Activated effector memory CD4-positive, alpha-beta T cell treated with anti-CD3 and anti-CD28 coated beads, Interleukin-2, amount 50 U/mL, for 16 hours (primary cell): ENCODE measurements around the gene FHIT.

ENCODE experiments used
- DNase-seq: peaks from one replicate; pipeline ENCODE4 v3.0.0-alpha.2; 2020

FHIT gene

DNA sequence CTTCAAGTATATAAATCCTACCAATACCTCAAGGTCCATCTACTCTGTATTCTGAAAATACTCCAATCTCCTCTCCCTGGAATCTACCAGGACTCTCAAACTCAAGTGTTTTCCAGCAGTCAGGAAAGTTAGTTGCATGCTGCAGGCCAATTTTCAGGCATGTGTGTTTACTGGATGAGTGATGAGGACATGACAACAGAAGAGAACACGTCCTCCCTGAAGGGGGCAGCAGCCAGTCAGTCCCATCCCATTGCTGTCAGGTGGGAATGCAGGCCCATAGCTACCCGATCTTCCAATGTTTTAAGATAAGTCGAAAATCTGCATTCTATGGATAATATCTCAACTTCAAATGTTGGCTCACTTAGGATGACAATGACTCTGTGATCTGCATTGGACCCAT is 496.2 kb downstream of the FHIT start:
- DNase-seq: no peak

DNA sequence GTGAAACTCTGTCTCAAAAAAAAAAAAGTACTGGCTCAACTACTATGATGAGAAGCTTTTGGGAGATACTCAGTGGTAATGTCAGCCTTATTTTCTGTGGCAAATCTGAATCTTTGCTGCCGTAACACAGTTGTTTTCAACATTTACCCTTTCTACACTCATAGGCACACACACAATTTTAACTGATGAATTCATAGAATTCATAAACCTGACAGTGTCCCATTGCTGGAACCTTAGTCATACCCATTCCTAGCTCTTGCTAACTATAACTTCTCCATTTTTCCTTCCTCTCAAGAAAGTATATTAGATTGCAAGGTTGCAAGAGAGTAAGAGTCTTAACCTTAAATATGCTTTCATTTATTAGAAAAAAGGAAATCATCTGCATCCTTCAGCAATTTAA is 496.6 kb downstream of the FHIT start:
- DNase-seq: no peak

DNA sequence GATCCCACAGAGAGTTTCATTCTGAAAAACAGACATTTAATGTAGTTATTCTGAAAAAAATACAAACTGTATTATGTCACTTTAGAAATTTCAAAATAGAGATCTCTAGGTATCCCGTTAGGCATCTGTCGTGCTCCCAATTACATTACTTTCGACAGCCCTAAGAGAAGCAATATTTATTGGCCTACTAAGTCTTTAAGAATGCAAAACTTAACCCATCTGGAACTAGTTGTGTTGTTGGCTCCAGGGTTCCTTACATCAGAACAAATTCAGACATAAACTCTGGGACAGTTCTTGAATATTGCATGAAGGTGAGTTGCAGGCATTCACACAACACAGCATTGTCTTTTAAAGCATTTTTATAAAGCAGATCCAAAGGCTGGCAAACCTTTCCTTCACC is 498.4 kb downstream of the FHIT start:
- no peak for DNase-seq

DNA sequence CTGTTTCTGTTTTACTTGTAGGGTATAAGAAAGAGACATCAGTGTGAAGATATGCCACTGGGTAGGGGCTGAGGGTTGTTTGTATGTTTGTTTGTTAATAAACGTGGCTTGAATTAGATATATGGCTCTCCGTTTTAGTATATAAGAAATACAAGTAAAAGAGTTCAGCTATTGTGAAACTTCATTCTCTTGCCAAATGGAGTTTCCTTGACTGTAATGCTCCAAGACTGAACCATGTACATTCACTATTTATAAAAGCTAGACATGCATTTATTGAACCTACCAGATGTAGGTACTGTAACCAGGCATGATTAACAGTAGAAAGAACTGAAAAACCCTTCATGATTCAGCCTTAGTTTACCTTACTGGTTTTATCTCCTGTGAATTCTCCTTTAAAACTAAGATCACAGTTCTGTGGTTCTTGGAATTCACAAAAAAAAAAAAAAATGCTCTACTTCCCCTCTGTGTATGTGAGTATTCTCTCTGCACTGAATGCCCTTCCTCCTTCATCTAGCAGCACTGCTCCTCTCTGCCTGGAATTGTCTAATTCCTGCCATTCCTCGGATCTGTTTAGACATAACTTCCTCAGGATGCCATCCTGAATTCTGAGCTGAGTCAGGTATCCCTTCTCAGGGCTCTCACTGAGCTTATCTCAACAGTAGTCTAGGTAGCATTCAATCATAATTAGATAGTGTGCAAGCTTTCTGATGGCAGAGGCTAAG is 504.4 kb downstream of the FHIT start:
- no peak for DNase-seq

DNA sequence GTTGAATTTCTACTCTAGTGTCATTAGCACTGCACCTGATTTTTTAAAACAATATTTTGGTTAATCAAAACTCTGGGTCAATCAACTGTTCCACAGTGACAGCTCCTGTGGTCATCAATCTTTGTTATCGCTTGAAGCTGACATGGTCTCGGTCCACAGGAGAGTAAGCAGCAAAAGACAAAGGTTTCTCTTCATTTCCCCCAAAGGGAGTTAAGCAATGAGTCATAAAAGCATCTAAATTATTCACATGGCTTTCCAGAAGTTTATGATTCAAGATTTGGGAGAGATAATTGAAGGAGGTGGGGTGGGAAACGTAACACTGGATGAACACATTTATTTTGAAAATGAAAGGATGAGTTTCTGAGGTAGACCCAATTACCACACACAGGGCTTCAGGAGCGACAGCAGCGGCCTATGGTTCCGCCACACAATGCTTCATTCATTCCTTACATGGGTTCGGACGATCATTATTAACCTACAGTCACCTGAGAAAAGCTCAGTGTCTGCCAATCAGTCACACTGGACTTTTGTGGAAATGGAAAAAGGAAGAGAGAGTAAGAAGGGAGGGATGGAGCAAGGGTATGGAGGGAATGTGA is 505.1 kb downstream of the FHIT start:
- no peak for DNase-seq

DNA sequence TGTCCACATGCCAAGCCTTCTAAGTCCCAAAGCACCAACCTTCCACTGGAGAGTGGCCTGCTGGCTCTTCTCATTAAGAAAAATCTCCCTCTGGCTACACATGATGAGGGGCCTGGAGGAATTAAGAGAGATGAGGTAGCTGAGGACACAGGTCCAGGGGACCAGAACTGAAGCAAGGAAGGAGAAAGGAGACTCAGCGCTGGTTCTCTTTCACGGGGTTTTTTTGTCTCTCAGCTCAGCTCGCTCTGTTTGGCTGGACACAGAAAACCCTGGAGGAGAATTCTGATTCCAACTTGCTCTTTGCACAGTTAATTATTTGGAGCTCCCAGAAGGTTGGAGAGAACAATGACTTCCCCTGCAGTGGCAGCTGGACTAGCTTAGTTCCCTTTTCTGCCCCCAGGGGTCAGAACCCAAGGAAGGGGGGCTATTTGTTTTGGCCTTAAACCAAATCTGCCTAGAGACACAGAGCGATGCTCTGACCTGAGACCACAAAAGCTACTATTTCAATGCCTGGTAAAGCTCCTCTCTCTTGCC is 507.6 kb downstream of the FHIT start:
- DNase-seq: no peak

DNA sequence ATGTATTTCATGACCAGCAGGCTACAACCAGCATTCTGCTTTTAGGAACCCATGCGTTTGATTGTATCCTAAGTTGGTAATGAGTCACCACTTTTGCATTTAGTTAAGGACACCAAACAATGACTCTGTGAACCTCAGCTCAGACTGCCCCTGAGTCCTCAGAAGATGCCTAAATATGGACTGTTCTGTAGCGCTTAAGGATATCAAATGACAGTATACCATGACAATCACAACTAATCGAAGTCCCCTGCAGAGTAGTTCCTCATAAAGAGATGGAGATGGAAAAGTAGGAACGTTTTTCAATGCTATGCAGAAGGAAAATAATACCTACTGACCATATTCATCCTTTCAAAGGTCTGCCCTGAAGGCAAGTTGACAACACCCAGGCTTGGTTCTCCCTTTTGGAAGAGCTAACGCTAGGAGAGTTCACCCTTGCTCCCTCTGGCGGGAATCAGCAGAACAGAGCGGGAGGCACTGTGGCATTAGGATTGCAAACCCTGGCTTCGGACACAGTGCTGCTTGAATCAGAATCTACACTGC is 508.6 kb downstream of the FHIT start:
- DNase-seq: no peak

DNA sequence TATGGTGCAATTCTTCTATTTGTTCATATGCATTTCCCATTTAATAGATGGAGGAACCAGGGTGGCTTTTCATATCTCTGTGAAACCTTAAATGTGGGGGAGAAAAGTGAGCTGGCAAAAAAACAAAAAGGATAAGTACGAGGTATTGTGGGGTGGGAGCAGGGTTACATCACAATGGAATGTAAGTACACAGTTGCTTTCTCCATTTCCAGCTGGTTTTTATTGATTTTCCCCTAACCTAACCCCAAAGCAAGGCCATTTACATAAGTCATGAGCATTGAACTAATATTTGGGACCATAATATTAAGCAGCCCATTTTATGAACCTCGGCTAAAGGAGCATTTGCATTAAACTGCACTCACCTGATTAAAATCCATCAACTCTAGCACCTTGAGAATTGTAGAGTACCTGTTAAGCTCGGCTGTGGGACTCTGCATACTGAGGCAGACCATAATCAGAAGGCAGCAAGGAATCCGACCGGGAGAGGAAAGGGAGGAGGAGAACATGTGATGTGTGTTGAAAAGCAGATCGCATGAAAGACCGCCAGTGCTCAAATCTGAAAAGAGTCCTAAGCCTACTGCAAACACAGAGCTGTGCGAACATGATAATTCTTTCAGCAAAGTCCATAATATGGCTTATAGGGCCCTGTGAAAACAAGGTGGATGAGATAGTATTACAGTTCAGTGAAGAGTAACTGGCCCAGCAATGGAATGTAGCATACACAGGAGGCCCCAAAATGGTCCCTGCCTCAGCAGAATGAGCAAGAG is 513.4 kb downstream of the FHIT start:
- no peak for DNase-seq

DNA sequence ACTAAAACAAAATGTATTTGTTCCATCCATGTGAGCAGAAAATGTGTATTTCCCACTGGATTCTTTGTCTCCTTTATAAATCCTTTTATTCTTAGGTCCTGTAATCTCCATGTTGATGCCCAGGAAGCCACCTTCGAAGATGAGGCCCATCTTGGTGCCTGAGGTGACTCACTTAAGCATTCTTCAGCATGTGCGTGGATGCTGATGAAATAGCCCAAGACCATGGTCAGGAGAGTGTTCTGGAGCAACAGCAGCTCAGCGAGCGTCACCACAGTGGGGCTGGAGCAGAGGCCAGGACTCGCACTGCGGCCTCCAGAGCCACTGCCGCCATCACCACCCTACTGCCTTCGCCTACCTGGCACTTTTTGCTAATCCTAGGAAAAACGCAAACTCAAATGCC is 520.9 kb downstream of the FHIT start:
- DNase-seq: no peak

DNA sequence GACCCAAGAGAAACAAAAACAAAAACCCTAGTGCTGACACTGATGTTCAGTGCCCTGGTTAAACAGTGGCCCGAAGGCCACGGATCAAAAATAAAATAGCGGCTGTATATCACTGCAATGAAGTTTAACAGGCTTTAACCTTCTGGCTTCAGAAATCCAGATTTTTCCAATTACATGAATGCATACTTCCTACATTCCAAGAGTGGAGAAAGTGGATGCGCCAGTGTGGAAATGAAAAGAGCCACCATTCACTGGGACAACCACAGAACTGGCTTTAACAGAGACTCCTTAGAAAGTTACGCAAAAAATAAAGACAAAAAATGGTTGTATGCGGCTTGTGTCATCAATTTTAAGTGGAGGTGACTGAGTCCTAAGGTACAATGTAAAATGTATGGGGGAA is 522.2 kb downstream of the FHIT start:
- DNase-seq: no peak

DNA sequence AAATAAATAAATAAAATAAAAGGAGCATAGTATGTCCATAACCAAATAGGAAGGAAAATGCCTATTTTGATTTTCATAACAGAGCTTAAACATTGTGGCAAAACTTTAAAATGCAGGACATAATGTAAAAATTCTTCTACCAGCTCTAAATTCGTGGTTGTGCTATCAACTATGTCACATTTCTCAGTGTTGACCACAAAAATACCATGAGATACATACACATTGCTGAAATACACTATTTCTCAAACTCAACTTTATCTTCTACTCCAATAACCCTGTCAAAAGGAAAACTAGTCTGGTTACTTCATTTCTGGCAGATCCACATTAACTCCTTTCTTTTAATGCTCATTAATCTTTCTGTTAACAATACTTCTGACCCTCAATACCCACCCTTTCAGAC is 523.2 kb downstream of the FHIT start:
- no peak for DNase-seq

DNA sequence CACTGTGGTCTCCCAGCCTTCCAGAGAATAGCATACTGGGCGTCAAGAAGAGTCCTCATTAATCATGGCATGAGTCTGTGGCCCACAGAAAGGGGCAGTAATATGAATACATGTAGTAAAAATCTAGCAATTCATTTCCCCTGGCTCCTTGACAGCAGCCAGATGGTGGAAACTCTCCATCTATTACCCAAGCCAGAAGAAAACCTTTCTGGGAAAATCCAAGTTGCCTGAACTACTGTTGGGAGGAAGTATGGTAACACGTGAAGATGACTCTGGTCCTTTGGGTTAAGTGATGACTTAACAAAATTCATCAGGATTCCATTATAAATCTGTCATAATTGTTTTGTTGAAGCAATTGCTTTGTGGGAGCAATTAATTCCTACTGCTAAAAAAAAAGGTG is 530.5 kb downstream of the FHIT start:
- DNase-seq: no peak

DNA sequence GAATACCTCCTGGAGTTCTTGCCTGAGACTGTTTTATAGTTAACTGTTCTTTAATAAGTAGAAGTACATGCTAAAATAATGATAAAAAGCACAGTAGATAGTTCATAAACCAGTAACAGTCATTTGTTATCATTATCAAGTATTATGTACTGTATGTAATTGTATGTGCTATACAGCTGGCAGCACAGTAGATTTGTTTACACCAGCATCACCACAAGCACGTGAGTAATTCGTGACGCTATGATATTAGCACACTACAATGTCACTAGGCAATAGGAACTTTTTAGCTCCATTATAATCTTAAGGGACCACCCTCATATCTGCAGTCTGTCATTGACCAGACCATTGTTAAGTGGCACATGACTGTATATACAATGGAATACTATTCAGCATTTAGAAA is 534.7 kb downstream of the FHIT start:
- DNase-seq: no peak

DNA sequence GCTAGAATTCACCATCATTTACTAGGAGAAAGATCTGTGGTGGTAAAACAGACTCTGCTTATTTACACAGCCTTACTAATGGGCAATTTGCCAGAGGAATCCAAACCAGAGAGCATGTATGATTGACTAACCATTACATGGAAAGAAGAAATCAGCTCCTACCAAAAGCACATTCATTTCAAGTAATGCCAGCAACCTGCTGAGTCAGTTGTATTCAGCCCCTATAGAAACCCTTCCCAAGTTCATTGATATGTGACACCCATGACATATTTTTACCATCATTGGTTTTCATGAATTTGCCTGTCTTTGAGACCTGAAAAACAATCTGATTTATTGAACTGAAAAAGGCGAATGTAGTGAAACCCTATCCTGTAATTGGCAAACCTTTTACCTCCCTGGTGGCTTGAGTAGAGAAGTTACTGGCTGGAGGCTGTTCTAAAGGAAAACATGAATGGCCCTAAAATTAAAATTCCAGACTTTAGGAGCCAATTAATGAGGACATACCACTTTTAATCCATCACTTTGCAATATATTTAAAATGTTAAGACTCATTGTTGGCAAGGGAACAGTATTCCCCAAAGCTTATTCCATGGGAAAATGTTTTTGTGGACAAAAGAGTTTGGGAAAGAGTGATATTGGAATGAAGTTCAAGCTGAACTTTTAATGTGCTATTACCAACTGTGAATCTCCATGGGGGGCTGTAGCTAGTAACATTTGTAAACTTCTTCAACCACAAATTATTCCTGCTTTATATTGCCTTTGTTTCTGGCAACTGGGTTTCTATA is 542.9 kb downstream of the FHIT start:
- no peak for DNase-seq

DNA sequence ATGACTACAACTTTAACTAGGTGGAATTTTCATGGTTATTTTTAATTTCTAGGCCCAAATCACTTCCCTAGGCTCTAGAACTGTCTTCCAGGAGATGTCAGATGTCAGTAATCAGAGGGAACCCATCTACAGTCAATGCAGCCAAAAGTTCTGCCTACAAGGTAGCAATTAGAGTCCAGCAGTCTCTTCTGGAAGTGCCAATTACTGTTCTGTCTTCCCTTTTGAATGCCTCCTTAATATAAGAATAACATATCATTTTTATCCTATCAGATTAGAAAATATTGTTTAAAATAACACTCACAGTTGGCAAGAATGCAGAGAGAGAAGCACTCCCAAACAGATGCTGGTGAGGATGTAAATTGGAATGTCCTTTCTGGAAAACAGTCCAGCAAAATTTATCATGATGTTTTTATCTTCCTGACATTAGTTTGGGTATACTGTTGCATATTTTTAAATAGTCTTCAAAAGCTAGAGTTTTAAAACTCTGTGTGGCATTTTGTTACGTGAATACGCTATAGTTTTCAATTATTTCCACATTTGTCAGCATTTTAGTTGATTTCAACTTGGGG is 543.7 kb downstream of the FHIT start:
- no peak for DNase-seq

DNA sequence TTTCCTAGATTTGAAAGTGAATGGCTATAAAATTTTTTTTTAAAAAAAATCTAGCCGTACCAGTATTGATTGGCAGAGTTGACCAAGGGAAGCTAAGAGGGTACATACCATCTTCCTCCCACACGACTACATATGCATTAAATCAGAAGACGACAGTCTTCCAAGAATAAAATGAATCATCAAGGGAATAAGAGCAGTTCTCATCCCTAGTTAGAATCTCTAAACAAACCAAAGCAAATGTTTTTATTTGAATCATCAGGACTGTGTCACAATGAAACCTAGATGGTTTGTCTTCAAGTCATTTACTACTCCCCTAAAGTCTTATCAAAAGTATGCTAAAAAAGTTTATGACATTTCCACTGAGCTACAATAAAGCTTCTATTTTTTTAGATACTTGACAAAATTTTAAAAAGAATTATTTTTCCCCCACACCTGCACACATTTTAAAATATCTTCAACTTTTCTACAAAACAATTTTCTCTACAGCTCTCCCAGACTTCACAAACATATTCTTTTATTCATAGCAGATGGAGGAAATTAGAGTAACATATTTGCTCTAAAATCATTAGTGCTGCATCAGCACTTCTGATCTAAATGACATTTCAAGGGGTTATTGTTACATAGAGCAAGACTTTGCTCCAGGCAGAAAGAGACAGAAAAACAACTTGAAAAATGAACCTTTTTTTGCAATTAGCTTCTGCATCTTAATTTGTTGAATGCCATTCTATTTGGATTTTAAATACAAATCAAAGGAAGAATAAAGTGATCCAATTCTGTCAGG is 547.1 kb downstream of the FHIT start:
- no peak for DNase-seq

DNA sequence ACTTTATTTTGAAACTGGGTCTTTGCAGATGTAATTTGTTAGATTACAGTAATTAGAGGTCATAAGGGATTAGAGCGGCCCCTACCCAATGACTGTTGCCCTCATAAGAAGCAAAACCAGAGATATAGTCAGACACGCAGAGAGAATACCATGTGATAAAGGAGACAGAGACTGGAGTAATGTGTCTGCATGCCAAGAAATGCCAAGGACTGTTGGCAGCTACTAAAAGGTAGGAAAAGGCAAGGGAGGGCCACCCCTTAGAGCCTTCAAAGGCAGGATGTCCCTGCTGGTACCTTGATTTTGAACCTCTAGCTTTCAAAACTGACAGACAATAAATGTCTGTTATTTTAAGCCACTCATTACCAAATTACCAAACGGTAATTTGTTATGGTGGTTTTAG is 548.2 kb downstream of the FHIT start:
- DNase-seq: no peak

DNA sequence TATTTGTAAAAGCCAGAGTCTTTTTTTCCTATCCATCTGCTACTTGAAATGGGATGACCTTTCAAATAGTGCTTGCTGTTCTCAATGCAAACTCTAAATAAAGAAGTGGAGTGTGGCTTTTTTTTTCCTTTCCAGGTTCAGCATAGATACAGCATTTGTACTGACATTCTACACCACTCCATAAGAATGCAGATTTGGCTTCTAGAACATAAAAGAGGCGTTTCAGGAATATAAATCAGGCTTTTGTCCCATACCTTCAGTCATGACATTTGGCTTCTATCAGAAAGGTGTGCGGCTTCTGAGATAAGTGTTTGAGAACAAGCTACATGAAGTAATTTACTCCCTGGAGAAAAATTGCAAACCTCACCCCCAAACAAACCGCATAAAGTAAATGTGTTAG is 553.1 kb downstream of the FHIT start:
- DNase-seq: no peak

DNA sequence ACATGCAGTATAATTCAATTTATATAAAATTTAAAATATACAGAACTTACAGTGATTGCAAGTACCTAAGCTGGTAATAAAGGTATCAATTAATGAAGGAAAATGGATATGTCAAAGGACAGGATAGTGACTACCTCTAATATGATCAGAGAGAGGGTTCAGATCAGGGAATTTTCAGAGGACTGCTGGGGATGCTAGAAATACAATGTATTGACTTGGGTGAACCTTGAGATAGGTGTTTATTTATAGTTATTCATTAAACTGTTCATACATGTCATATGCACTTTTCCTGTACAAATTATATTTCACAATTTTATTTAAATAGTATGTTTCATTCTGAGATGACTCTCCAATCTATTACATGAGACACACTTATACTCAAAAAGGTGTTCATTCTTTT is 554.1 kb downstream of the FHIT start:
- DNase-seq: no peak

DNA sequence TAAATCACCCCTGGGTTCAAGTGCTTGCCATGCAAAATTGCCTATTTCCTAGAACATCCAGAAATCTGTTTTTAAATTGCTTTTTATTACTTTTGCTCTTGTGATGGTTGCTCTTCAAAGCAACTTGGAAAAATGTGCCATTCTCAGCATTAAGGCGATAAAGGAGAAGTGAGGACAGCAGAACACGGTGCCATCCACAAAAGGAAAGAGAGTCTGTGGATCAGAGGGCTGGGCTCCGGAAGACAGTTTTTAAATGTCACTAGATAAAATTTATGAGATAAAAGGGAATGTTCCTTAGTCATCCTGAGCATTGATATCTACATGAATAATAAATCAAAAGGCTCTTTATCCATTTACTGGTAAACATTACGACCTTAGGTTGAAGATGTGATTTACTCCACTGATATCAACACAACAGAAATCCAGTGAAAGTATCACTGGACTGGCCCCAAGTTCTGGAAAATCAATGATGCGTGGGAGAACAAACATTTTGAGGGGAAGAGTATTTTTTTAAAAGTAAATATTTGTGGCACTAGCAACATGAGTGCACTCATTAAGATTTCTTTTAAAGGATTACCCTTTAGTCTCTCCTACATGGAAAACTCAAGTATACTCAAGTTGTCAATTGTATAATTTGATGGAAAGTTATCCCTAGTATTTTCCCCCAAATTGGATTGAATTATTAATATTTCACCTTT is 554.7 kb downstream of the FHIT start:
- no peak for DNase-seq

DNA sequence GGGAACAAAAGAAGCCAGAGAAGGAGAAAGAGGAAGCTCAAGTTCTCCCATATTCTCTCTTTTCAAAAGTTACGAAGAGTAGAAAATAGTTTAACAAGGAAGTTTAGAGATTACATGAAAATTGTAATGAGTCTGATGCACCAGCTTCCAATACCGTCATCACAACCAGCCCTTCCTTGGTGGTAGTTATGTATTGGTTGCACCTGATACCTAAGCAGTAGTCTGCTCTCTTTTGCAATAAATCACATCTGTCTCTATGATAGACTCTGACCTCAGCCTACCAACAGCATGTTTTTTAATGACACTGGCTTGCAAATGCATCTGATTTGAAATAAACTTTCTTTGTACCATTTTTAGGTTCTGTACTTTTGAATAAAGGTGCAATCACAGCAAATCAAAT is 575.8 kb downstream of the FHIT start:
- DNase-seq: no peak
